Mononuclear cell (primary cell): ENCODE measurements around the gene TTC28. TPM values are rescaled to one million over a fixed set of nuclear protein-coding genes. Genes with fewer than 3 reads are reported as not detected.

Experiments used
- H3K27me3 ChIP-seq: 2 replicates; pipeline ENCODE4 v1.6.0; 2011; ENCODE audit warnings: low read length, control low read depth; ENCODE audit not compliant: insufficient read depth
- H3K4me1 ChIP-seq: 2 replicates; pipeline ENCODE4 v1.5.1; 2011; ENCODE audit warnings: mild to moderate bottlenecking, low read length, control low read depth; ENCODE audit not compliant: insufficient read depth
- H3K4me3 ChIP-seq: 2 replicates; pipeline ENCODE4 v1.5.1; 2011; ENCODE audit warnings: mild to moderate bottlenecking, low read length, moderate library complexity
- H3K9me3 ChIP-seq: 2 replicates; pipeline ENCODE4 v1.5.1; 2011; ENCODE audit warnings: low read depth, mild to moderate bottlenecking, control low read depth, low read length
- total RNA-seq: library from RNA; depleted of rRNA; stranded (reverse); fragments of >200 nt; gene quantifications from one replicate; pipeline ENCODE4 v1.2.3, GENCODE V29; 2012

TTC28 gene
- total RNA-seq, 1 donor: 1.5 TPM

- Histone ChIP-seq H3K27me3 (no peaks in the 10 kb centered on the region), H3K4me3 (no peak overlapping the region), H3K4me1 (no peaks in the 10 kb centered on the region), H3K9me3 (no peaks in the 10 kb centered on the region)
These were observed 666.7 kb downstream of the TTC28 start for GRCh38 chr22:28012832-28013460.

DNA sequence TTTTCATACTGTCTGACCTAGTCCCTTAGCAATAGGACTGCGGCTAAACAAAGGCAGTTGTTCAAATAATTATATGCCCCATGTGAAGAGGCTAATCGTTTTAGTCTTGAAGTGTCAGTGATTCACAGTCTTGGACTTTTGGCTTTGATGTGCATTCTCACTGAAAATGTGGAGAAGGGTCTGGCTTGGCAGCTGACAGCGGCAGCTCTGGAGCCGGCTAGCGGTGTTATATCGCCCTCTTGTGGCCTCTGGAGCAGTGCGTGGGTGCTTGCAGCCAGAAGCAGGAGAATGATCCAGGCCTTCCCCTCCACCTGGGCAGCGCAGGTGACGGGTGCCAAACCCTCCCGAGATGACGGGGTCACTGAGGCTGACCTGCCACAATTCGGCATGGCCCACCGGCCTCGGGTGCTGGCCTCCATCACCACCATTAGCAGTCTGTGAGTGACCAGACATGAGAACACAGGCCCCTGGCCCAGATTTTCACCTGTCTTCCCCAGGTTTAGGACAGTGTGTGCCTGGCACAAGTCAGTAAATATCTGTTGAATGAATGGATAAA lies 670.3 kb downstream of the TTC28 start:
- no peak overlapping the region for H3K4me3 ChIP-seq
- H3K9me3 ChIP-seq: no peaks in the 10 kb centered on the region
- H3K27me3 ChIP-seq: no peaks in the 10 kb centered on the region
- no peaks in the 10 kb centered on the region for H3K4me1 ChIP-seq

DNA sequence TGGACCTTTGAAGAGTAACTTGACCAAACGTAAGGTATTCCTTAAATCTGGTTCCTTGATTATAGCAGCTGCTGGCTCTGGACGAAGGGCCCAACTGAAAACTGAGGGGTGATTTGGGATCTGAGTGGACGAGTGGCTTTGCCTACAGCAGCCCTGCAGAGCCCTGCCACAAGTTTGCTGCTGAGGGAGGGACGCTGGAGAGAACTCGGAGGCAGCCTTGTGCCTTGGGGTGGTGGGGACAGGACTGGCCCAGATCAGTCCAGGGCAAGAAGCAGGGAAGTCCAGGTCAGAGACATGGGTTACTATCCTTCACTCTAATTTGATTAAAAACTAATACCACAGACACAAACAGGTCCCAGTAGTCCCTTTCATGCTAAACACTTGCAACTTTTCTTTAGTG lies 671.0 kb downstream of the TTC28 start:
- H3K4me3 ChIP-seq: no peak overlapping the region
- no peaks in the 10 kb centered on the region for H3K27me3 ChIP-seq
- H3K4me1 ChIP-seq: no peaks in the 10 kb centered on the region
- H3K9me3 ChIP-seq: no peaks in the 10 kb centered on the region

GRCh38 chr22:28008056-28008455 lies 671.6 kb downstream of the TTC28 start:
- Histone ChIP-seq H3K4me3 (no peak overlapping the region), H3K4me1 (no peaks in the 10 kb centered on the region), H3K9me3 (no peaks in the 10 kb centered on the region), H3K27me3 (no peaks in the 10 kb centered on the region)

GRCh38 chr22:28006271-28006670 lies 673.4 kb downstream of the TTC28 start:
- no peaks in the 10 kb centered on the region for H3K27me3 ChIP-seq
- H3K9me3 ChIP-seq: no peaks in the 10 kb centered on the region
- no peak overlapping the region for H3K4me3 ChIP-seq
- no peaks in the 10 kb centered on the region for H3K4me1 ChIP-seq

DNA sequence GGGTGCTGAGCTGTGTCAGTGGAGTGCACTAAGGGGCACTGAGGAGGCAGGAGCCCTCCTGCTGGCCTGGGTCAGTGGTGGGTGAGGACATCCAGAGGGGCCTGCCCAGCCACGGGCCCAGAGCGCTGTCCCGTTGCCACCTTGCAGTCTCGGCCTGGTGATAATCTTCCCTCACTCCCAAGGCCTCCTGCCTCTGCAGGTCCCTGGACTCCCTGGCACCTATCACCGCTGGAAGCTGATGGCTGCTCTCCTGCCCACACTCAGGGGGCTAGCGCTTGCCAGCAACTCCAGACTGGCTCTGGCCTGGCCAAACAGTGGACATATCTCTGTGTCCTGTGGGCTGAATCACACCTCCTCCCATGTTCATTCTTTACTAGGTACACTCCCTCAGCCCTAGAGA lies 674.1 kb downstream of the TTC28 start:
- Histone ChIP-seq H3K4me1 (no peaks in the 10 kb centered on the region), H3K9me3 (no peaks in the 10 kb centered on the region), H3K4me3 (no peak overlapping the region), H3K27me3 (no peaks in the 10 kb centered on the region)

- Histone ChIP-seq H3K4me3 (no peak overlapping the region), H3K4me1 (no peaks in the 10 kb centered on the region), H3K27me3 (no peaks in the 10 kb centered on the region), H3K9me3 (no peaks in the 10 kb centered on the region)
These were observed 675.6 kb downstream of the TTC28 start for GRCh38 chr22:28004021-28004420.

DNA sequence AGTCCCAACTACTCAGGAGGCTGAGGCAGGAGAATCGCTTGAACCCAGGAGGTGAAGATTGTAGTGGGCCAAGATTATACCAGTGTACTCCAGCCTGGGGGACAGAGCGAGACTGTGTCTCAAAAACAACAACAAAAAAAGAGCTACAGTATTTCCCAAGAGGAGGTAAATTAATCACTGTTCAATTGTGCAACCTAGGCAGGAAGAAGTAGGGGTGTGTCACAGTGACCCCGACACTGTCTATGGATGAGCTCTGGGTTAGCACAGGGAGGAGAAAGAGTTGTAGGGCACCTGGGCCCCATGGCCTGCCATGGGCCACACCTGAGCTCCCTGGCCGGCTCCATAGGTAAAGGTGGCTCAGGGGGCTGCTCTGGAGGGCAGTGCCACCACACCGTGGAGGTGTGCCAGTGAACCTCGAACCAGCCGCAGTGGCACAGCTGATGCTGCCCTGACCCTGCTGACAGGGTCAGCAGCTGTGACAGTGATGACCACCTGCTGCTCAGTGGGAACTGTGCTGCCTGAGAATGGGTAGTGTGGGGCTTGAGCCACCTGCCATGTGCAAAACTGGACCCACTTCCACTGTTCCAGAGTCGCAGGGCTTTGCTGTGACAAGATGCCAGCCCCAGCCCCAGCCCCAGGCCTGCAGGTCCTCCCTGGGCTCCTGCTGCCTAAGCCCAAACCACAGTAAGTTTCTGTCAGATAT lies 676.6 kb downstream of the TTC28 start:
- H3K27me3 ChIP-seq: no peaks in the 10 kb centered on the region
- H3K4me1 ChIP-seq: no peaks in the 10 kb centered on the region
- H3K4me3 ChIP-seq: no peak overlapping the region
- no peaks in the 10 kb centered on the region for H3K9me3 ChIP-seq

- Histone ChIP-seq H3K9me3 (no peaks in the 10 kb centered on the region), H3K27me3 (no peaks in the 10 kb centered on the region), H3K4me1 (no peaks in the 10 kb centered on the region), H3K4me3 (no peak overlapping the region)
These were observed 677.4 kb downstream of the TTC28 start for GRCh38 chr22:28002181-28002700.

DNA sequence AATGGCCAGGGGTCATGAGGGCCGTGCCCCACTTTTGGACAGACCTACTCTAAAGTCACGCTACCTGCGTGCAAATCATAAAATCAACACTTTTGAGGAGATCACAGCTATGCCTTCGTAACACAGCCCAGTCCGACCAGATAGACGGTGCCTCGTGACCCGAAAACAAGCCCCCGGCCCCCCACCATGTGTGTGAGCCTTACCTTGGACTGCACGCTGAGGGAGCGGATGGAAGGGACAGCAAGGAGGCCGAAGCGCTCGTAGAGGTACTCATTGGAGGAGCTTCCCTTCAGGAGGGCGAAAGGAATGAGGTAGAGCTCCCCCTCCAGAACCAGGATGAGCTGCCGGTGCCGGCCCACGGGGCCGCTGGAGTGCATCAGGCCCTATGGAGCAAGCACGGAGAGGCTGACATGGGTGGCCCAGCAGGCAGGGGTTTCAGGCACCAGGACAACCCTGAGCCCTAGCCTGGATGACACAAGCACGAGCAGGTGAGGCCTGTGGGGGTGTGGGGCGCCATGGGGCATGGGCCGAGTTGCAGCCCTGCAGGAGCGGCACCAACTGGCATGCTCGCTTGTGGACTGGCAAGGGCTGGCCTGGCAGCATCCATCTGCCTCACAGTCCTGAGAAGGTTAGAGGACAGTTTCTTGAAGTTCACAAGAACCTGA lies 678.3 kb downstream of the TTC28 start:
- H3K4me1 ChIP-seq: no peaks in the 10 kb centered on the region
- H3K27me3 ChIP-seq: no peaks in the 10 kb centered on the region
- no peak overlapping the region for H3K4me3 ChIP-seq
- no peaks in the 10 kb centered on the region for H3K9me3 ChIP-seq

DNA sequence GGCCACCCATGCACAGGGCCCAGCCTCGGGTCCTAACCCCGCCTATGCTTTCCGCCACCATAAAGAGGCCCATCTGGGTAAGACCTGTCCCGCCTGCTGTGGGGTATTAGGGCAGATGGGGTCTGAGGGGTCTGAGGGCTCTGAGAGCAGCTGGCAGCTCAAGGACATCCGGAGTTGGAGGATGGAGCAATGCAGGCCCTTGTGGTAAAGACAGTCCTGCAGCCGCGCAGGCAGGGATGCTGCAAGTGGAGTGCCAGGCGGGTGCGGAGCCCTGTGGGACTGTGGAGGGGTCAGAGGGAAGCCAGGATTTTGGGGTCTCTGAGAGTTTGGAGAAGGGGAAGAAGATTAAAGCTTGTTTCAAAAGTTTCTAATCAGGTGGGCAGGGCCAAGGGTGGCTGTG lies 679.3 kb downstream of the TTC28 start:
- no peak overlapping the region for H3K4me3 ChIP-seq
- H3K4me1 ChIP-seq: no peaks in the 10 kb centered on the region
- H3K27me3 ChIP-seq: no peaks in the 10 kb centered on the region
- no peaks in the 10 kb centered on the region for H3K9me3 ChIP-seq

GRCh38 chr22:27999876-28000275 lies 679.8 kb downstream of the TTC28 start:
- H3K4me1 ChIP-seq: no peaks in the 10 kb centered on the region
- H3K4me3 ChIP-seq: no peak overlapping the region
- H3K9me3 ChIP-seq: no peaks in the 10 kb centered on the region
- no peaks in the 10 kb centered on the region for H3K27me3 ChIP-seq

GRCh38 chr22:27998511-27999410 lies 680.9 kb downstream of the TTC28 start:
- Histone ChIP-seq H3K9me3 (no peaks in the 10 kb centered on the region), H3K4me1 (no peaks in the 10 kb centered on the region), H3K4me3 (no peak overlapping the region), H3K27me3 (no peaks in the 10 kb centered on the region)

DNA sequence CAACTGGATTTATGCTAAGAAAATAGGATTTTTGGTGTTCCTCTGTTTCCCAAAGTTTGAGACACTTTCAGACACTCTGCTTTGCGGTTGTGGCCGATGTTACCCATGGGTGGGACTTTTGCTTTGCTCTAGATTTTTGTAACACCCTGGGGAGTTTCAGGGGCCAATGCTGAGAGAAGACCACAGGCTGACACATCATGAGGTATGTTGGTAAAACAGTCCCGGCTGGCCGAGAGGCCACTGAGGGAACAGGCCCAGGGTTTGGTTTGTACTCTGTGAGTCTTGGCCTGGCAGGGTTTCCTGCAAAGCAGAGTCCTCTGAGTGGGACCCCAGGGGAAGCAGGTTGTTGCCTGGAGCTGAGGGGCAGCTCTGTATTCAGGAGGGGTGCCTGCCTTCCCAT lies 682.1 kb downstream of the TTC28 start:
- H3K27me3 ChIP-seq: no peaks in the 10 kb centered on the region

More for the DNA sequence above, 682.1 kb downstream of the TTC28 start:
- Histone ChIP-seq H3K4me3 (no peak overlapping the region), H3K4me1 (no peaks in the 10 kb centered on the region), H3K9me3 (no peaks in the 10 kb centered on the region)
